HUES48 (cell line): ENCODE data around the gene GALNT17.

Experiments
- H3K27ac ChIP-seq: one replicate; pipeline ENCODE4 v1.7.0; 2013; ENCODE audit warnings: low read depth, low read length, inconsistent platforms
- H3K27me3 ChIP-seq: 2 replicates; pipeline ENCODE4 v1.6.1; 2013; ENCODE audit warnings: mild to moderate bottlenecking, low read length; ENCODE audit not compliant: control insufficient read depth, insufficient read depth
- H3K36me3 ChIP-seq: 2 replicates; pipeline ENCODE4 v1.6.1; 2013; ENCODE audit warnings: low read length; ENCODE audit not compliant: control insufficient read depth, insufficient read depth
- H3K4me1 ChIP-seq: 2 replicates; pipeline ENCODE4 v1.6.1; 2013; ENCODE audit warnings: mild to moderate bottlenecking, low read length; ENCODE audit not compliant: control insufficient read depth, insufficient read depth
- H3K4me3 ChIP-seq: 2 replicates; pipeline ENCODE4 v1.5.1; 2013; ENCODE audit warnings: mild to moderate bottlenecking, low read depth, low read length
- H3K9ac ChIP-seq: 2 replicates; pipeline ENCODE4 v1.6.1; 2013; ENCODE audit warnings: mild to moderate bottlenecking, low read depth, low read length, moderate library complexity
- H3K9me3 ChIP-seq: 2 replicates; pipeline ENCODE4 v1.6.1; 2013; ENCODE audit warnings: low read length; ENCODE audit not compliant: control insufficient read depth, insufficient read depth

Gene GALNT17

GRCh38 chr7:71645836-71646235, 513.9 kb downstream of the GALNT17 start:
- H3K9me3 ChIP-seq, result no peaks in the 10 kb centered on the region
- H3K36me3 ChIP-seq, result 0 out of 2 replicates have a peak, but pooled peaks cover 3% of the 10 kb centered on the region
- no peaks in the 10 kb centered on the region for H3K27me3 ChIP-seq
- H3K9ac ChIP-seq, result no peak overlapping the region
- H3K27ac ChIP-seq, result no peak overlapping the region
- H3K4me3 ChIP-seq, result no peak overlapping the region
- H3K4me1 ChIP-seq, result peaks cover 4% of the 10 kb centered on the region

GRCh38 chr7:71649812-71650211, 517.9 kb downstream of the GALNT17 start:
- Histone ChIP-seq H3K9me3 (no peaks in the 10 kb centered on the region), H3K9ac (no peak overlapping the region)

GRCh38 chr7:71650653-71651337, 518.9 kb downstream of the GALNT17 start:
- Histone ChIP-seq H3K27ac (no peak overlapping the region), H3K4me3 (no peak overlapping the region), H3K9ac (no peak overlapping the region), H3K9me3 (no peaks in the 10 kb centered on the region), H3K36me3 (0 out of 2 replicates have a peak, but pooled peaks cover 3% of the 10 kb centered on the region), H3K27me3 (no peaks in the 10 kb centered on the region), H3K4me1 (peaks cover 25% of the 10 kb centered on the region)

More at GRCh38 chr7:71649812-71650211, 517.9 kb downstream of the GALNT17 start:
- H3K36me3 ChIP-seq, result 0 out of 2 replicates have a peak, but pooled peaks cover 3% of the 10 kb centered on the region
- no peaks in the 10 kb centered on the region for H3K27me3 ChIP-seq
- H3K4me3 ChIP-seq, result no peak overlapping the region
- H3K4me1 ChIP-seq, result peaks cover 25% of the 10 kb centered on the region
- H3K27ac ChIP-seq, result no peak overlapping the region

- 0 out of 2 replicates have a peak, but pooled peaks cover 3% of the 10 kb centered on the region for H3K36me3 ChIP-seq
- peaks cover 25% of the 10 kb centered on the region for H3K4me1 ChIP-seq
- peak overlapping the region; percentile 52 for H3K9ac ChIP-seq
- no peaks in the 10 kb centered on the region for H3K9me3 ChIP-seq
- no peaks in the 10 kb centered on the region for H3K27me3 ChIP-seq
- H3K4me3 ChIP-seq, result peak overlapping the region; percentile 30; the same call in 1 of the 2 replicates
- peak overlapping the region; percentile 76 for H3K27ac ChIP-seq
These were observed 520.6 kb downstream of the GALNT17 start for GRCh38 chr7:71652510-71652909.

GRCh38 chr7:71657386-71657785, 525.4 kb downstream of the GALNT17 start:
- Histone ChIP-seq H3K27me3 (no peaks in the 10 kb centered on the region), H3K36me3 (no peaks in the 10 kb centered on the region), H3K4me3 (no peak overlapping the region), H3K9me3 (no peaks in the 10 kb centered on the region), H3K9ac (no peak overlapping the region), H3K4me1 (peaks cover 8% of the 10 kb centered on the region), H3K27ac (no peak overlapping the region)

GRCh38 chr7:71659622-71660021, 527.7 kb downstream of the GALNT17 start:
- Histone ChIP-seq H3K9me3 (no peaks in the 10 kb centered on the region), H3K27ac (no peak overlapping the region), H3K4me1 (no peaks in the 10 kb centered on the region)

GRCh38 chr7:71661671-71662224, 529.8 kb downstream of the GALNT17 start:
- Histone ChIP-seq H3K4me3 (no peak overlapping the region), H3K4me1 (no peaks in the 10 kb centered on the region), H3K36me3 (0 out of 2 replicates have a peak, but pooled peaks cover 2% of the 10 kb centered on the region)

More at GRCh38 chr7:71659622-71660021, 527.7 kb downstream of the GALNT17 start:
- Histone ChIP-seq H3K27me3 (no peaks in the 10 kb centered on the region), H3K9ac (no peak overlapping the region), H3K4me3 (no peak overlapping the region), H3K36me3 (no peaks in the 10 kb centered on the region)

GRCh38 chr7:71665716-71666115, 533.8 kb downstream of the GALNT17 start:
- no peaks in the 10 kb centered on the region for H3K4me1 ChIP-seq
- H3K27me3 ChIP-seq, result no peaks in the 10 kb centered on the region
- no peak overlapping the region for H3K9ac ChIP-seq
- no peaks in the 10 kb centered on the region for H3K9me3 ChIP-seq
- no peak overlapping the region for H3K4me3 ChIP-seq
- H3K27ac ChIP-seq, result no peak overlapping the region
- H3K36me3 ChIP-seq, result 0 out of 2 replicates have a peak, but pooled peaks cover 2% of the 10 kb centered on the region

More at GRCh38 chr7:71661671-71662224, 529.8 kb downstream of the GALNT17 start:
- Histone ChIP-seq H3K27me3 (no peaks in the 10 kb centered on the region), H3K9ac (no peak overlapping the region), H3K9me3 (no peaks in the 10 kb centered on the region), H3K27ac (no peak overlapping the region)

GRCh38 chr7:71668572-71668971, 536.6 kb downstream of the GALNT17 start:
- Histone ChIP-seq H3K27ac (no peak overlapping the region), H3K27me3 (no peaks in the 10 kb centered on the region), H3K4me1 (no peaks in the 10 kb centered on the region), H3K9ac (no peak overlapping the region), H3K4me3 (no peak overlapping the region), H3K9me3 (no peaks in the 10 kb centered on the region), H3K36me3 (0 out of 2 replicates have a peak, but pooled peaks cover 2% of the 10 kb centered on the region)

GRCh38 chr7:71679480-71679879, 547.5 kb downstream of the GALNT17 start:
- H3K9me3 ChIP-seq, result no peaks in the 10 kb centered on the region
- H3K9ac ChIP-seq, result no peak overlapping the region
- no peak overlapping the region for H3K4me3 ChIP-seq
- peaks cover 10% of the 10 kb centered on the region; the same call in 1 of the 2 replicates for H3K4me1 ChIP-seq
- H3K27ac ChIP-seq, result no peak overlapping the region
- H3K36me3 ChIP-seq, result peaks cover 9% of the 10 kb centered on the region; the same call in 1 of the 2 replicates
- no peaks in the 10 kb centered on the region for H3K27me3 ChIP-seq

GRCh38 chr7:71682181-71682580, 550.2 kb downstream of the GALNT17 start:
- no peaks in the 10 kb centered on the region for H3K27me3 ChIP-seq
- peak overlapping the region; percentile 86 for H3K27ac ChIP-seq
- no peak overlapping the region for H3K9ac ChIP-seq

More at GRCh38 chr7:71682181-71682580, 550.2 kb downstream of the GALNT17 start:
- peaks cover 4% of the 10 kb centered on the region; the same call in 1 of the 2 replicates for H3K36me3 ChIP-seq
- no peak overlapping the region for H3K4me3 ChIP-seq
- peaks cover 10% of the 10 kb centered on the region; the same call in 1 of the 2 replicates for H3K4me1 ChIP-seq
- no peaks in the 10 kb centered on the region for H3K9me3 ChIP-seq
